ENCODE measurements around the gene COL4A2. TPM values are rescaled to one million over a fixed set of nuclear protein-coding genes. Genes with fewer than 3 reads are reported as not detected.
"Not testable (repeated sequence)": the region's sequence is repeated elsewhere in the genome, so short reads cannot be mapped to it uniquely, and the experiment has no call there.

Gene COL4A2
- total RNA-seq, 1 donor from 2014 or later: 417 TPM

DNA sequence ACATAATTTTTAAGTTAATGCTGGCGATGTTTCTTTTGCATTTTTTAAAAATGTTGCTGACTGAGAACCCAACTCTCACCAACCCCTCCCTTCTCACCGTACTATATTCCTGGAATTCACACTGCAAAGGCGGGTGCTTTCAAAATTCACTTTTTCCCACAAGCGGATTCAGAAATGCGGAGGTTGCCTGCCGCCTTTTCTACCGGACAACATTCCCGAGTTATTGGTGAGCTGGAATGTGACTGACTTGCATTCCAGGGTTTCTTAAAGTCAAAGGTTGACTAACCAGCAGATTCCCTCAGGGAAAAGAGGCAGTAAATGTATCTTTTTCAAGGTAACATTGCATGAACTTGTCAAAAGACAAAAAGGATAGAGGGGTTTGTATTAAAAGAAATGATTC lies 141.1 kb downstream of the COL4A2 start:
- intact Hi-C loops (cut with DNase I): no loop called here
- no peak for DNase-seq (ENCODE audit: low spot score)
- no peak for ATAC-seq

DNA sequence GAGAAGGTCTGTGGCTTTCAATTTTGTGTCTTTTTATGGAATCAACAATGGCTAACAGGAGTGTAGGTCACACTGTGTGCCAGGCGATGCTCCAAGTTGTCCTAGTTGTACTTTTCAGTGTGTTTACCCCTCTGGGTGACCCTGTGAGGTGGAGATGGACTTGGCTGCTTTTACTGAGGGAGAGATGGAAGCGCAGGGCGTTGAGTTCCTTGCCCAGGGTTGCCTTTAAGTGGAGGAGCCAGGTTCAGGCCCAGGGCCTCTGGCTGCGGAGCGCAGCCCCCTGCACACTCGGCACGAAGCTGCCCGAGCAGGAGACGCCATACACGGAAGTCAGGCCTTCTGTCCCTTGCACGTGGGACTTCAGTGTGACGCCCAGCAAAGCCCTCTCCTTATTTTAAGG lies 141.6 kb downstream of the COL4A2 start:
- no peak for DNase-seq (ENCODE audit: low spot score)
- intact Hi-C loops (cut with DNase I): no loop called here
- no peak for ATAC-seq

DNA sequence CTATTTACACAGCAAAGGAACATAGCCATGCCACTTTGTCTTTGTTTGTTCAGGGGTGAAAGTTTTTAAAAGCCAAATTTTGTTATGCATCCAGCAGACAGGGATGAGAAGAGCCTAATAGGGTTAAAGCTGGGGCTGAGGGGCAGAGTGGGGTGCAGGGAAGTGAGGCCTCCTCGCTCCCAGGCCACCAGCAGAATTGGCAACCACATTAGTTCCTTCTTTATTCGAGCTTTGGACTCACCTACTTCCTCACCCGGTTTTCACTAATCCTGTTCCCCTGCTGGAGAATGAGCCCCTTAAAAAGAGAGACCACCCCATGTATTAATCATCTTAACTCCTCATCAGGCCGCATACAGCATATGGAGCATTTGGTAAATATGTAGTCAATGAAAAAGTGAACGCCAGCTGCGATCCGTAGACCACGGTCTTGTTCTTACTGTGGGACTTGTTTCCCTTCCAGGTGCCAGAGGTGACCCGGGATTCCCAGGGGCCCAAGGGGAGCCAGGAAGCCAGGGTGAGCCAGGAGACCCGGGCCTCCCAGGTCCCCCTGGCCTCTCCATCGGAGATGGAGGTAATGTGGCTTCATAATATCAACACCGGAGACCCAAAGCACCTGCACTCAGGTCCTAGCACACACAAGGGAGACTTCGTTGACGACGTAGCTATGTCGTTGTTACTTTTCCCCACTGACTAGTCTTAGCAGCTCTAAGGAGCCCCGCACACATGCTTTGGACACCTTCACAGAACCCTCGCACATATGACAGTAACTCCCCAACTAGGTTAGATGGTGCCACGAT lies 142.3 kb downstream of the COL4A2 start:
- DNase-seq (ENCODE audit: low spot score) (no peak), ATAC-seq (no peak)
- intact Hi-C loops (cut with DNase I): no loop called here

DNA sequence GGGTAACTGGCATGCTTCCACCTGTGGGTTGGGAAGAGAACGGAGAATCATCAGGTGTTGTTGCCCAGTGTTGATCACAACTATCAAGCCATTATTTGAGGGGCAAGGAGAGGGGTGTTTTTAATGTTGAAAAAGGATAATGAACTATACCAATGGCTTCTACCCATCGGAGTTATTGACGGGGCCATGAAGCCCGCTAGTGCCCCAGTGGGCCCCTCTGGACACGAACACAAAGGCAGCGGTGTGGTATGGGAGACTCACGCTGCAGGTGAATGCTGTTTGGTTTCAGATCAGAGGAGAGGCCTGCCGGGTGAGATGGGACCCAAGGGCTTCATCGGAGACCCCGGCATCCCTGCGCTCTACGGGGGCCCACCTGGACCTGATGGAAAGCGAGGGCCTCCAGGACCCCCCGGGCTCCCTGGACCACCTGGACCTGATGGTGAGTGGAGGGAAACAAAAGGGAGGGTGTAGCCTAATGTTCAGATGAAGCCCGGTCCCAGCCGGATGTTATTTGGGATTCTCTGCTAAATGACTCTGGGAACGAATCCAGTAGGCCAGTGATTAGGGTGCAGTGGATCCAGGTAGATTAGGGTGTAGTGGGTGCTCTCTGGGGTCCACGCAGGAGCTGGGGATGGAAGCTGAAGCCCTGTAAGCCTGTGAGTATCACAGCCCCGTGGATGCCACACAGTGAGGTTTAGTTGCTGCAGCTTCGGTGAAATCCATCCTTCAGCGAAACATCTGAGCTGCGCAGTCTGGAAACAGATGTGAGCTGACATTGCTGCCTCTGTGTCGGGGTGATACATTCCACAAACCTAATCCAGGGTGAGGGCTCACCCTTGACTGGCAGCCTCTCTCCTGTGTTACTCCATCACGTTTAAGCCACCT lies 143.2 kb downstream of the COL4A2 start:
- DNase-seq (ENCODE audit: low spot score): no peak
- ATAC-seq: no peak
- intact Hi-C loops (cut with DNase I): no loop called here

DNA sequence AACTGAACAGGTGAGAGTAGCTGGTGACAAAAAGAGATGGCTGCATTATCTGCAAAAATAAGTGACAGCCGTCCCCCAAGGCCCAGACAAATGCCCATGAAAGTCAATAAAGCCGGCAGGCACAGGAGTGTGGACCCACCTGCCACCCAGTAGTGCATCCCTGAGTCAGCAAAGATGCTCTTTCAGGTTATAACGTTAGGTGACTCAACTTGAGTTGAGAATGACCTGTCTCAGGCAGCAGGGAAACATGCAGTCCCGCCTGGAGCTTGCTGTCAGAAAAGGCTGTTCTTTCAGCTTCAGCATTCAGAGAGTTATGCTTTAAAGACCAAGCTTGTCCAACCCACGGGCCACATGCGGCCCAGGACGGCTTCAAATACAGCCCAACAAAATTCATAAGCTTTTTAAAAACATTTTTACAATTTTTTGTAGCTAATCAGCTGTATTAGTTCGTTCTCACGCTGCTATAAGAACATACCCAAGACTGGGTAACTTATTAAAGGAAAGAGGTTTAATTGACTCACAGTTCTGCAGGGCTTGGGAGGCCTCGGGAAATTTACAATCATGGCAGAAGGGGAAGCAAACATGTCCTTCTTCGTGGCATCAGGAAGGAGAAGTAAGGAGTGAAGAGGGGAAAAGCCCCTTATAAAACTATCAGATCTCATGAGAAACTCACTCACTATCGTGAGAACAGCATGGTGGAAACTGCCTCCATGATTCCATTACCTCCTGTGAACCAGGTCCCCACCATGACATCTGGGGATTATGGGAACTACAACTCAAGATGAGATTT lies 144.1 kb downstream of the COL4A2 start:
- ATAC-seq: no peak
- no peak for DNase-seq (ENCODE audit: low spot score)
- intact Hi-C loops (cut with DNase I): no loop called here

DNA sequence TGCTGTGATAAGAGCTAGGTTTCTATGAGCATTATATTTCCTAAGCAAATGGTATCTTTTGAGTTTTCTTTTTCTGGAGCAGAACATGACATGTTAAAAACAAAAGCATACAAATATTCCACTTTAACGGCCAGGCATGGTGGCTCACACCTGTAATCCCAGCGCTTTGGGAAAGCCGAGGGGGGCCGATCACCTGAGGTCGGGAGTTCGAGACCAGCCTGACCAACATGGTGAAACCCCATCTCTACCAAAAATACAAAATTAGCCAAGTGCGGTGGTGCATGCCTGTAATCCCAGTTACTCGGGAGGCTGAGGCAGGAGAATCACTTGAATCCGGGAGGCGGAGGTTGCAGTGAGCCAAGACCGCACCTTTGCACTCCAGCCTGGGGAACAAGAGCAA lies 146.0 kb downstream of the COL4A2 start:
- intact Hi-C loops (cut with DNase I); ATAC-seq: not testable (repeated sequence)
- DNase-seq (ENCODE audit: low spot score): peak; percentile 23

DNA sequence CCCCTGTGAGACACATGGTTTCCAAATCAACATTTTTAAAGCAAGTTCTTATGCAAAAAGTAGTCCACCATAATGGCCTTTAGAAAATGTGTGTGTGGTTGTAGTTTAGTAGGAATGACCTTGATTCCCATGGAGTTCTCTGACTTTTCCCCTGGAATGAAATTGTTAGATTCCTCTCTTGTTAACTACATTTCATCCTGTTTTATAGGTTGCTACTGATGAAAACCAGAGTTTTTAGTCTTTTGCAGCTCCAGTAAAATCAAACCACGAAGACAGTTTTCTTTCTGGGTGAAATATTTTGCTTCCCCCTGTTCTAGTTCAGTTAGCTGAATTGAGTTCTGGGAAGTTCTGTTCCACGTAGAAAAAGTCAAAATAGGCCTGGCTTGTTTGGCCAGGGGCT lies 146.7 kb downstream of the COL4A2 start:
- intact Hi-C loops (cut with DNase I): no loop called here
- DNase-seq (ENCODE audit: low spot score) (no peak), ATAC-seq (no peak)

DNA sequence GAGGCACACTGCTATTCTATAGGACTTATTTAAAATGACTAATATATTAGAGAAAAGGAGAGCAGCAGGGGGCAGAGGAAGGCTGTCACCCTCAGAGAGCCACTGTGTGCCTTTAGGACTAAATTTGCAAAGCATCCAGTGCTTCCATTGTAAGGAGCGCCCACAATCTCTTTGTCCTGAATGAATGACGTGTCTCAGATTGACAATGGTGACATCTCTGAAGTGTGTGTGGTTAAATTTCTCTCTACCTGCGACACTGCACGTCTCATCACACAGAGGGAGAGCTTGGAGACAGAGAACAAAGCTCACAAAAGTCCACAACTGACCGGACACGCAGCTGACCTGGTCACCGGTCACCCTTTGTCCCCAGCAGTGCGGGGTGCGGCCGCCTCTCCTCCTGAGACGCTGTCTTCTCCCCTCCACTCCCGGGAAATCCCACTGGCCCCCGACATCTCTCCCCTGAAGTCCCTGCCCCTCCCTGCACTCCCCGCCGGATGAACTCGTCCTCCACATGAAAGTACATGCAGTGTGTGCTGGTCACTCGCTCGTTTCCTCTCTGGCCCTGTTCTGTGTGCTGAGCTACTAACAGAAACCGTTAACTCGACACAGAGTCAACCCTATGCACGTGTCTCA lies 147.3 kb downstream of the COL4A2 start:
- peak; percentile 54 for DNase-seq (ENCODE audit: low spot score)
- intact Hi-C loops (cut with DNase I): no loop called here
- no peak for ATAC-seq

DNA sequence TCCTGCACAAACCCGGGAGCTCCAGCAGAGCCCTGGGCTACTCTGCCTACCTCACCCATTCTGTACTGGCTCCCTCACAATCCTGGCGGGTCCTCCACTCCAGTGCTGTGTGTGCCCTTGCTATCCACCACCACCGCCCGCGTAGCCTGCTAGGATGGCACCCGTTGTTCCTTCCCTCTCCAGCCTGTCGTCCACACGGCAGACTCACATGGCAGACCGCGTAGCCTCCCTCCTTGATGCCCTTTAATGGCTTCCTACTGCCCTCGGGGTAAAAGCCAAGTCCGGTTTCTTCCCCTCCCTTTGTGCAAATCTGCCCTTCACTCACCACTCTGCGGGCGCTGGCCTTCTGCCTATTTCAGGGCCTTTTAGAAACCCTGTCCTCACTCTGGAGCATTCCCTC lies 147.9 kb downstream of the COL4A2 start:
- intact Hi-C loops (cut with DNase I): no loop called here
- peak; percentile 56 for DNase-seq (ENCODE audit: low spot score)

DNA sequence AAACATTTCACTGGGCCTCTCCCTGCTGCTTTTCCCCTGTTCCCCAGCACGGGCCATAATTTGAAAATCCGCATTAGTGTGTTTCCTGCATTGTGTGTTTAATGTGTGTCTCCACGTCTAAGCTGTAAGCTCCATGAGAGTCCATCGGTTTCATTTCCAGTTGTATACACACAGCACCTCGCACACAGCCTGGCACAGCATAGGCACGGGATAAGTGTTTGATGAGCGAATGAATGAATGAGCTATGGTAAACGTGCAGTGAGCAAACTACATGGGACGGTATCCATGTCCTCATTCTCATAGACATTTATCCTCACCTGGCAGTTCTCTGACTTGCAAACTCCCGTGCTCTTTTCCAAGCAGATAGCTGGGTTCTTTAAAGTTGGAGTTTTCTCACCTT lies 148.4 kb downstream of the COL4A2 start:
- ATAC-seq: peak; percentile 9
- intact Hi-C loops (cut with DNase I): no loop called here
- DNase-seq (ENCODE audit: low spot score): no peak

More for the DNA sequence above, 147.9 kb downstream of the COL4A2 start:
- peak; percentile 12 for ATAC-seq

DNA sequence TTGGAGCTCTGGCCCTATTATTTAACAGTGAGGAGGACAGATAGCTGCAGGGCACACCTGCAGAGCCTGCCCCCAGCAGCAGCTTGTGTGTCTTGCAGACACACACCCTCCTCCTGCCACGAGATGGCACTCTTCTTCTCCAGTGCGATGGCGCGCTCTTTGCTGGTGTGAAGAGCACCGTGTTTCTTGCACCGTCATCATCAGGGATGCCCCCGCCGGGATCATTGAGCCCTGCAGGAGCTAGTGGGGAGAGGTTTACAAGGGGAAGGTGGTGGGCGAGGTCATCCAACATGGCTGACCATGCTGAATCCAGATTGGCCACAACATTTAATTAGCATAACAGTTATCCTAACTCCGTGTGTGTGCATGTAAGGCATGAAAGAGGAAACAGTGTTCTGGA lies 148.9 kb downstream of the COL4A2 start:
- peak; percentile 89 for ATAC-seq
- peak; percentile 86 for DNase-seq (ENCODE audit: low spot score)
- intact Hi-C loops (cut with DNase I): no loop called here

DNA sequence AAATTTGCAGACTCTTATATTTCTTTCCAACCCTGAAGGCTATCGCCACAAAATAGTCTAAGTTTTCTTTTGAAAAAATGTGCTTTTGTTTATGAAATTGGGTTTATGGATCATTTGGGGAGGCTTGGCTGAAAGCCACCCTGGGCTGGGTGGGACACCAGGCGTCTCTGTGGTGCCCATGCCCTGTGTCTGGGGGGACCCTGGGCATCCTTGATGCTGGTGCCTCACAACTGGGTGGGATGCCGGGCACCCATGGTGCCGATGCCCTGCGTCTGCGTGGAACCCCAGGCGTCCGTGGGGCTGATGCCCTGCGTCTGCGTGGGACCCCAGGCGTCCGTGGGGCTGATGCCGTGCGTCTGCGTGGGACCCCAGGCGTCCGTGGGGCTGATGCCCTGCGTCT lies 149.5 kb downstream of the COL4A2 start:
- no peak for ATAC-seq
- intact Hi-C loops (cut with DNase I): no loop called here
- DNase-seq (ENCODE audit: low spot score): no peak

DNA sequence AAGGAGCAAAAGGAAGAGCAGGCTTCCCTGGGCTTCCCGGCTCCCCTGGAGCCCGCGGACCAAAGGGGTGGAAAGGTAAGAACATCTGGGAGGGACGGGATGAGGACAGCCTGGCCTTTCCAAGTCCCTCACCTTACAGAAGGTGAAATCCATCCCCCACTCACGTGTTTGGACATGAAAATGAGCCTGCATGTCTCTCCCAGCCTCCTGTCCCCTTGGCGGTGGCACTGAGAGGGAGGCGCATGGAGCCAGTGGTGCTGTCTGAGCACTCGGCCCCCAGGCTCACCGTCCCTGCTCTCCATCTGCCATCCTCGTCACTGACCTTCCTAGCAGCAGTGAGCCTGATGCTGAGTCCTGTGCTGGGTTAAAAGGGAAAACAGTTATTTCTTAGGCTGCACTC lies 150.3 kb downstream of the COL4A2 start:
- ATAC-seq: no peak
- intact Hi-C loops (cut with DNase I): no loop called here
- peak; percentile 27 for DNase-seq (ENCODE audit: low spot score)

DNA sequence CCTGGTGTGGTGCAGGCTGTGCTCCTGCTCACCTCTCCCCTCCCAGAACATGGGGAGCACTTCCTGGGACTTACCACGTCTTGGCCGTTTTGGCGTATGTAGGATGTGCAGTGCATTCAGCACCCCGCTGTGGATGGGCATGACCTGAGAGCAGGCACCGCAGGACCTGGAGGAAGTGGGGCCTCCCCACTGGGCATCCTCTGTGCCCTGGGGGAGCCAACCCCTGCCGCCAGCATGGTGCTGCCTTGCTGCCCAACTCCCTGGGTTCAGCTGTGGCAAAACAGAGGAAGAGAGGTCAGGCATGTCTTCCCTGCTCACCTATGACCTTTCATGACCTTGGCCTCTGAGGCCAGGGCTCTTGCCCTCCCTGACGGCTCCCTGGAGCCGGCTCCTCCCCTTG lies 150.9 kb downstream of the COL4A2 start:
- intact Hi-C loops (cut with DNase I): no loop called here
- DNase-seq (ENCODE audit: low spot score) (peak; percentile 50), ATAC-seq (peak; percentile 11)

DNA sequence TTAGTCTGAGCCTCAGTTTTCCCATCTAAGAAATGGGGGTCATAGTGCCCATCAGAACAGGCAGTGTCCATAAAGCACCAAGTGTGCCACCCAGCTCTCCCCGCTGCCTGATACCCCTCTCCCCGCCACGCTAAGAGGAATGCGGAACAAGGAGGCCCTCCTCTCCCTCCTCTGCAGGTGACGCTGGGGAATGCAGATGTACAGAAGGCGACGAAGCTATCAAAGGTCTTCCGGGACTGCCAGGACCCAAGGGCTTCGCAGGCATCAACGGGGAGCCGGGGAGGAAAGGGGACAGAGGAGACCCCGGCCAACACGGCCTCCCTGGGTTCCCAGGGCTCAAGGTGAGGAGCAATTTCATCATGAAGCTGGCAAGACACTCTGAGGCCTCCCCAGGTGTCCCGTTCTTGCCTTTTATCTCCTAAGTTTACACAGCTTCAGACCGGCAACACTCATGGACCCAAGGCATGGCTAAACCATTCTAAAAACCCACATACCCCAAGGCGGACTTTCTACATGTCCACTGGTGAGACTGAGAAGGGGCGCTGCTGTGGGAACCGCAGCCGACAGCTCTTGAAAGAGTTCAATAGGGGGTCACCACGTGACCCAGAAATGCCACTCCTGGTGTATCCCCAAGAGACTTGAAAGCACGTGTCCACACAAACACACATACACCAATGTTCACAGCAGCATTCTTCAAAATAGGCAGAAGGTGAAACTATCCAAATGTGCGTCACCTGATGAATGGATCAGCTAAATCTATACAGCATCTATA lies 151.7 kb downstream of the COL4A2 start:
- DNase-seq (ENCODE audit: low spot score) (peak; percentile 48), ATAC-seq (no peak)
- intact Hi-C loops (cut with DNase I): no loop called here

DNA sequence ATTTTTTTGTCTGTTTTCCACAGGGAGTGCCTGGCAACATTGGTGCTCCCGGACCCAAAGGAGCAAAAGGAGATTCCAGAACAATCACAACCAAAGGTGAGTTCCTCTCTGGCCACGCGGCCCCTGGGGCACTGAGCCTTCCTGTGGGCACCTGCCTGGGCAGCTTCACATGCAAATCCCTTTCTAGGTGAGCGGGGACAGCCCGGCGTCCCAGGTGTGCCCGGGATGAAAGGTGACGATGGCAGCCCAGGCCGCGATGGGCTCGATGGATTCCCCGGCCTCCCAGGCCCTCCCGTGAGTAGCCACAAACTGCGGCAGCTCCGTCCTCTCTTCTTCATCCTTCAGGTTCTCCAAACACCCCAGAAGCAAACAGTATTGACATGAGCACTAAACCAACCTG lies 155.0 kb downstream of the COL4A2 start:
- no peak for ATAC-seq
- DNase-seq (ENCODE audit: low spot score): no peak
- intact Hi-C loops (cut with DNase I): no loop called here

DNA sequence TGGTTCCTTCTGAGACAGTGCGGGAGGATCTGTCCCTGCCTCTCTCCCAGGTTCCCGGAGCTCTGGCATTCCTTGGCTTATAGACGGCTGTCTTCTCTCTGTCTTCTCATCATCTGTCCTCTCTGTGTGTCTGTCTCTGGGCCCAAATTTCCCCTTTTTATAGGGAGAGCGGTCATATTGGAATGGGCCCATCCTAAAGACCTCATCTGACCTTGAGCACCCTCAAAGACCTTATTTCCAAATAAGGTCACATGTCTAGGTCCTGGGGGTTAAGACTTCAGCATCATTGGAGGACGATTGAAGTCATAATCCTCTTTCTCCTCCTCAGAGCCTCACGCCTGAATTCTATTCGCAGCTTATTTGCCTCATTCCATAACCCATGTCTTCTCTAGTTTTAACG lies 156.1 kb downstream of the COL4A2 start:
- no peak for ATAC-seq
- intact Hi-C loops (cut with DNase I): no loop called here
- DNase-seq (ENCODE audit: low spot score): no peak

DNA sequence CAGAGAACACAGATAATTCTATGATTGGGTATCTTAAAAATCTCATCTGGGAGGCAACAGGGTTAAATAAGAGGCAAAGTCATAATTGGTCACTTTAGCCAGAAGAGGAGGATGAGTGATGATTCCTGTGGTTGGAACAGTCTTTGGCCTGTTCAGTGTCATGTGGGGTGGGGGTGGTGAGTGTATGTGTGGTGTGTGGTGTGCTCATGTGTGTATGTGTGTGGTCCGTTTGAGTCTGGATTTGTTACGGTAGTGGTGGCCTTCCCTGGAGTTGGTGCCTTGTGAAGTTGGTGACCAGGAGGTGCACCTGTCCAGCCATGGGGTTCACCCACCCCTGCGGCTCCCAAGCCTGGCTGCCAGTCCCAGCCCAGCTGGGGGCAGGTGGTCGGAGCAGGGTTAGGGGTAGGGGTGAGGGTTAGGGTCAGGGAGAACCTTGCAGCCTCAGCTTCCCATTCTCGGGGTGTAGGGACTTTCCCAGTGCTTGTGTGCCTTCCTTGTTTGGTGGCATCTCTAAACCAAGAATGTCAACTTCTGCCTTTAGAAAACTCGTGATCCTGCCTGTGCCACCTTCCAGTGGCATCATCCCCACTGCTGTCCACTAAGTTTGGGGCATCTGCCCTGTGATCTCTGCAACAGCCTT lies 156.9 kb downstream of the COL4A2 start:
- intact Hi-C loops (cut with DNase I): no loop called here
- no peak for DNase-seq (ENCODE audit: low spot score)
- peak; percentile 39 for ATAC-seq

All from sciatic nerve (tissue), 2 donors.